Stimulated activated CD8-positive, alpha-beta memory T cell treated with anti-CD3 and anti-CD28 coated beads, Interleukin-15, amount 100 ng/mL, for 24 hours (primary cell): ENCODE measurements around the gene SECISBP2.
"Not testable (repeated sequence)": the region's sequence is repeated elsewhere in the genome, so short reads cannot be mapped to it uniquely, and the experiment has no call there.

ENCODE experiments used
- DNase-seq: peaks from one replicate; pipeline ENCODE4 v3.0.0-alpha.2; 2020; ENCODE audit warnings: low read depth

SECISBP2 gene

DNA sequence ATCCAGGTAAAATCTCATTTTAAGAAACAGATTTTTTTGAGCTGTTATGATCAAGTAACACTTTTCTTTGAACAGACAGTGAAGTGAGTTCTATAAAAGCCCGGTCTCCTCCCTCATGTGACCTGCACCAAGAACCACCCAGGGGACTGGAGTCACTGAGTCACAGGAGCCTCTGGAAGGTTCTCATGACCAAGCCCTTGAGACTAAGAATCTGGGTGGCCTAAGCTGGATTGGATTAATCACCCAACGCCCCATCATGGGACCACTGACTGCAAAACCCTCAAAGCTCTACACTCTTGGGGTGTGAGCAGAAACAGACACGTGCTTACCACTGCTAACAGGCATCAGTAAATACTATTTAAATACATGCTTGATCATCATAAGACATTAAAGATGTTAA is 48.4 kb downstream of the SECISBP2 start:
- DNase-seq: no peak

DNA sequence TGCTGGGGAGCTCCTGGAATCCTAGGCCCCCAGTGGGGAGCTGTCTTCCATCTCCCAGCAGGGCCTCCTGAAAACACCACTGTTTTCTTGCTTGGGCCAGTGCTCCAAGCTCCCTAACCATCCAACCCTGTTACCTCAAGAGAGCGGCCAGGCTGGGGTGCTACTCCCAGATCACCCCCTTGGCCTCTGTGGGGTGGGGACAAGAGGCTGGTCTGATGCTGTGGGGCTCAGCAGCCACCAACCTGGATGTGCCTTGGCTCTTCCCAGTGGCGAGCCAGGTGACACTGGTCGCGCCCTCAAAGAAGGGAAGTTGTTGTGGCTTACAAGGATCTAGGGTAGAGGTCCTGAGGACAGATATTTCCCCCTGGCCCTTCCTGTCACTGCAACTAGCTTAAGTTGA is 49.0 kb downstream of the SECISBP2 start:
- no peak for DNase-seq

DNA sequence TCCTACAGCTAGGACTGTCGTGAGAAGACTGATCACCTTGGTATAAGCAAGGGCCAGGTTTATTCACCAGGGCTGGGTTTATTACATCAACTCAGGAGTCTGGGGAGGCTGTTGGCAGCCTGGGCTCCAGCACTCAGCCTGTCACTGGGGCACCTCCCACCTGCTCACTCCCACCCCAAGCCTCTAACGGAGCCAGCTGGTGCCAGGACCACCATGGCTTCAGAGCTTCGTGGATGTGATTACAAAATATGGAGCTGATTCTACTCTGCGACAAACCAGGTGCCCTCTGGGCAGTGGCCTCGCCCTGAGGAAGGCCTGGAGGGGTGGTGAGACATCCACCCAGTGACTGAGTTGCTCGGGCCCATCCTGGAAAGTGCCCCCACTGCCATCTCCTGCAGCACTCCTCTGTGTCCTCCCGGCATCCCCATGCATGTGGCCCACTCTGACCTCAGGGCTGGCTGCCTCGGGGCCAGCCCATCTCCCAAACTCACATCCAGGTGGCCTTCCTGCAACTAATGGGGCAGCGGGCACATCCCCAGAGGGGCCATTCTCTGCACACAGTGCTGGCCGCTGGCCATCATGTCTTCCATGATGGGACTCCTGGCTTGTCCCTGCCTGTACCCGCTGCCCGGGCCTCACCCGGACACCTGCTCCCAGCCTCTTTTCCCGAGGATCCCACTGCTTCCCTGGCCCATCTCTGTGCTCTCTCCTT is 49.6 kb downstream of the SECISBP2 start:
- DNase-seq: no peak

DNA sequence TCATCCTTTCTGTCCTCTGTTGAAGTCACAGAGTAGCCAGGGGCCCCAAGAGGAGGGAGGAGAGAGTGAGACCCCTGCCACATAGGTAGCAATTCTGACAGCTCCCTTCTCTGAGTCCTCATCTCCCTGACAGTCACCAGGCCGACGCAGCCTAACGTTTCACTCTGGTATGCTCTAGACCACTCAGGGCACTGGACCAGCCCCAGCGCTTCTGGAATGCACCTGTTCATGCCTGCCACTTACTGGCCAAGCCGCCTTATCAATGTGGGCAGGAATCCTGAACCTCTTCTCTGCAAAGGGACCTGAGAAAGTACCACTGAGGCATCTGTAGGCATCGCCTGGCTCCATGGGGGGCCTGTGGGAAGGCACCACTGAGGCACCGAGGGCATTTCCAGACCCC is 50.2 kb downstream of the SECISBP2 start:
- DNase-seq: no peak

DNA sequence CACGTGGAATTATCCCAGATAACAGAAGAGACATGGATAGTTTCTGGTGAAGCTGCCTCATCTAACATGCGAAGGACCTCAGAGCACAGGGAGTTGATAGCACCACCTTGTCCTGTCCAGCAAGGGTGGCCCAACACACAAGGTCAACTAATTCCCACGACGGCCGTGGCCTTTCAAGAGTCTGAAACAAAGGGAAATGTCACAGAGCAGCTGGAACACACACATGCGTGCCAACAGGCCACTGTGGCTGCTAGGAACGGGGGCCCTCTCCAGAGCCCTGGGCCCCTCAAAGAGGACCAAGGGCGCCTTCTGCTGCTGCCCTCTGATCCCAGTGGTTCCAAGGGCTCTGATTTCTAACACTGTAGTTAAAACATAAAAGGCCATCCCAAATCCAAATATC is 50.7 kb downstream of the SECISBP2 start:
- no peak for DNase-seq

DNA sequence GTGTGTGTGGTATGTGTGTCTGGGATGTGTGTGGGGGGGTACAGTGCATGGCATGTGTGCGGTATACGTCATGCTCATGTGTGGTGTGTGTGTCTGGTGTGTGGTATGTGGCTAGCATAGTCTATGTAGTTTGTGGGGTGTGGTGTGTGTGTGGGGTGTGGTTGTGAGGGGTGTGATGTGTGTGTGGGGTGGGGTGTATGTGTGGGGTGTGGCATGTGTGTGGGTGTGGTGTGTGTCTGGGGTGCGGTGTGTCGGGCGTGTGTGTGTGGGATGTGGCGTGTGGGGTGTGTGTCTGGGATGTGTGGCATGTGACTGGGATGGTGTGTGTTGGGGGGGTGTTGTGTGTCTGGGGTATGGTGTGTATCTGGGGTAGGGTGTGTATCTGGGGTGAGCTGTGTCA is 52.3 kb downstream of the SECISBP2 start:
- DNase-seq: no peak

DNA sequence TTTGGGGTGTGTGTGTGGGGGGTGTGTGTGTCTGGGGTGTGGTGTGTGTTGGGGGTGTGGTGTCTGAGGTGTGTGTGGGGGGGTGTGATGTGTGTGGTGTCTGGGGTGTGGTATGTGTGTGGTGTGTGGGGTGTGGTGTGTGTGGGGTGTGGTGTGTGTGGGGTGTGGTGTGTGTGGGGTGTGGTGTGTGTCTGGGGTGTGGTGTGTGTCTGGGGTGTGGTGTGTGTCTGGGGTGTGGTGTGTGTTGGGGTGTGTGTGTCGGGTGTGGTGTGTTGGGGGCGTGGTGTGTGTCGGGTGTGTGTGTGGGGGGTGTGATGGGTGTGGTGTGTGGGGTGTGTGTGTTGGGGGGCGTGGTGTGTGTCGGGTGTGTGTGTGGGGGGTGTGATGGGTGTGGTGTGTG is 53.5 kb downstream of the SECISBP2 start:
- not testable (repeated sequence) for DNase-seq

DNA sequence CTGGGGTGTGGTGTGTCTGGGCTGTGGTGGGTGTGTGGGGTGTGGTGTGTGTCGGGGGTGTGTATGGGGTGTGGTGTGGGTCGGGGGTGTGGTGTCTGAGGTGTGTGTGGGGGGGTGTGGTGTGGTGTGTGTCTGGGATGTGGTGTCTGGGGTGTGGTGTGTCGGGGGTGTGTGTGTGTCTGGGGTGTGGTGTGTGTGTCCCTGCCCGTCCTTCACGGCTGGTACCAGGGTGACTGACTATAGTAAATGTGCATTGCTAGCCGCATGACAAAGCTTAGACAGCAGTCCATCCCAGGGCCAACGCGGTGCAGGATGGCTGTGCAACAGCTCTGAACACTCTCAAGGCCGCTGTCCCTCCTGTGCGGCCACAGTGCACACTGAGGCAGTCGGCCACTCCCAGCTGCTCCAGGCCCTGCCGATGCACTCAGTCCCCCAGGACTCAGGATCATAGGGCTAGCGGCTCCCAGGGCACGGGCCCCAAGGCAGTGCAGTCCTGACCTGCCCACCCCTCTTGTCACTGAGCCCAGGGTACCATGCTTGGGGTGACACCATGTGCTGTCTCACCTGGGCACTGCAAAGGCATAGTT is 54.0 kb downstream of the SECISBP2 start:
- DNase-seq: no peak

DNA sequence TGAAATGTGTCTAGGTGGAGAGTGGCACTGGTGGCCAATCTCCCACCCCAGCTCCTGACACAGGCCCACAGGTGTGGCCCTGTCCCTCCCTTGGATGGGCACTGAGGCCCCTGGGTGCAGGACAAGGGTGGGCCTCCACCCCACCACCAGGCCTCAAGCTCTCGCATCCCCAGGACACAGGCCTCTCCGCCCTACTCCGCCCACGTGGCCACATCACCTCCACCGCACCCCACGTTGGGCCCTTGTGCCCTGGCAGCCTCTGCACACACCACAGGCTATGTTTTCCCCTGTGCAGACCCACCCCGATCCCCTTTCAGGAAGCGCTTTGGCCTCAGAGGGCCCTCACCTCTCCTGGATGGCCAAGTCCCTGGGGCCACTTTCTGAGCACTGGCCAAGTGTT is 54.7 kb downstream of the SECISBP2 start:
- no peak for DNase-seq

DNA sequence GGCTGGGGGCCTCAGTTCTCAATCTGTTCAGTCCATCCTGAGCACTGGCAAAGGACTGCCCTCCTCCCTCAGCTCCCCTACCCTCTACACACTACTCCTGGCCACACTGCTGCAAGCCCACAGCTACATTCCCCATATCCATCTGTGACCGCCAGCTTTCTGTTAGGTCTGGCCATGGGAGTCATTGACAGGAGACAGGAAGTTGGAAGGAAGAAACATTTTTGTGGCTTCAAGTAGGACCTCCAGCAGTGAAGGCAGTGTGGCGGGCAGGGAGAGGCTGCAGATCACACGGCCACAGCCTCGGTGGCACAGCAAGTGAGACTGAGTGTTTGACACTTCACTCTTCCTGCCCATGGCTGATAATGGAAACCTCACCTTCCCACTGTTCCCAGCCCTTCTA is 55.9 kb downstream of the SECISBP2 start:
- DNase-seq: no peak

DNA sequence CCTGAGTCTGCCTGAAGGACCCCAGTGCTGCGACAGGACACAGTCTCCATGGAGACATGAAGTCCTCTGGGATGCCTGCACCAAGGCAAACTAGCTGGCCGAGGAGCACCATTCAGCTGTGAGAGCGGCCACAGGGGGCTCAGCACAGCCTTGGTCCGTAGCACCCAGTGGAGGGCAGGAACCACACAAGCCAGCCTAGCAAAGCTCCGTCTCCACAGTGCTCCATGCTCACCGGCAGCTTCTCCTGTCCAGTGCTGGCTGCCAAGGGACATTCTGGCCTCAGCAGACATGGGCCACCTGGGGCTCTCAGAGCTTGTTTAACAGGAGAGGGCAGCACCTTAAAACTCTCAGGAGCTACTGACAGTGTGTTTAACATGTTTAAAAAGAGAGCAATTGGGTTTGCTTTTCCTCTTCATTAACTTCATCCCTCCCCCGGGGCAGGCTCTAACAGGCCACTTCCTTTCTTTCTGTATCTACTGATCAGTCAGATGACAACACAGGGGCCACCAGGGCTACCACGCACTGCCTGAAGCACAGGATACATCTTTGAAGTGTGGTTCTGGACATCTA is 57.0 kb downstream of the SECISBP2 start:
- DNase-seq: no peak

DNA sequence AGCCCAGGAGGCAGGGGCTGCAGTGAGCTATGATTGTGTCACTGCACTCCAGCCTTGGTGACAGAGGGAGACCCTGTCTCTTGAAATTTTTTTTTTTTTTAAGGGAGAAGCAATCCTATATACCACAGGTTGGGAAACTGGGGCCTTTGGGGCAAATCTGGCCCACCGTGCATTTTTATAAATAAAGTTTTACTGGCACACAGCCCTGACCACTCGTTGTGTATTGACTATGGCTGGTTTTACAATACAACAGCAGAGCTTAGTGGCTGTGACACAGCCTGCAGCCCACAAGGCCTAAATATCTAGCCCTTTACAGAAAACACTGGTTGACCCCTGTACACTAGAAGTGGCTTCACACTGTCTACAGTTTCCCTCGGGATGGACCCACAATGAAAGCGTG is 58.0 kb downstream of the SECISBP2 start:
- no peak for DNase-seq

DNA sequence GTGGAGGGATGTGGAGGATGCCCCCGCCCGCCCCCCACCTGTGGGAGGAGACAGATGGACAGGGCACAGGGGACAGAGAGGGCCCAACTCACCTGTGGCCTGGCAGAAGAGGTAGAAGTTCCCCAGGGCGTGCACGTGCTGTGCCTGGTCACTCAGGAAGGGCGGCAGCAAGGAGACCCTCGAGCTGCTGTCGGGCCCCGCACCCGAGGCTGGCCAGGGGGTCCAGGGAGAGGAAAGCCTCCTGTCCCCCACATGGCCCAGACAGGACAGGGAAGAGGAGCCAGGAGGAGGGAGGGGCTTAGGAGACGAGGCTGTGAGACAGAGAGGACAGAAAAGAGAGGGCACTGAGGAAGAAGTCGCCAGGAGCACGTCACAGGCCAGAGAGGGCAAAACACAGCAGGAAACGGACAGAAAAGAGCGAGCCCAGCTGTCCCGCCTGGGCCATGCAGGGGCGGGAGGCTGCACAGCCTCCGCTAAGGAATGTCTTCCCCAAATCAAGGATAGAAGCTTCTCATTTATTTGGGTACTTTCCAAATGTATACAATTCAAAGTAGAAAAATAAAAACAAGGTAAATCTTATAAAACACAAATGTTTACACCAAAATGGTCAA is 58.5 kb downstream of the SECISBP2 start:
- no peak for DNase-seq

DNA sequence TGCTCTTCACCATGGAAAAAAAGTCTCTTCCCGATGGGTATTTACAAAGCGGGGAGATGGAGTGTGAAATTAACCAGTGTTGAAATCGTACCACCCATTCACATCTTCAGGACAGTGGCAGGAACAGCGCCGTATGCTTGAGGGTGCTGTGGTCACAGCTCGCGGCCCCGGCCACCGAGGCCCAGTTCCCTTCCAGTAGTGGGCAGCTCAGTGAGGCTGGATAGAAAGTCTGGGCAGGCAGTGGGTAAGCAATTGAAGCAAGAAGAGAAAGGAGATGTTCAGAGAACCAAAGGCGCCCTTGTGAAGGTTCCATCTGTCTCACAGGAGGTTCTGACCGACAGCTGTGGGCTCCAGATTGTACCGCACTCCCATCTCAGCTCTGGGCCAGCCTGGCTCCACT is 59.1 kb downstream of the SECISBP2 start:
- no peak for DNase-seq

DNA sequence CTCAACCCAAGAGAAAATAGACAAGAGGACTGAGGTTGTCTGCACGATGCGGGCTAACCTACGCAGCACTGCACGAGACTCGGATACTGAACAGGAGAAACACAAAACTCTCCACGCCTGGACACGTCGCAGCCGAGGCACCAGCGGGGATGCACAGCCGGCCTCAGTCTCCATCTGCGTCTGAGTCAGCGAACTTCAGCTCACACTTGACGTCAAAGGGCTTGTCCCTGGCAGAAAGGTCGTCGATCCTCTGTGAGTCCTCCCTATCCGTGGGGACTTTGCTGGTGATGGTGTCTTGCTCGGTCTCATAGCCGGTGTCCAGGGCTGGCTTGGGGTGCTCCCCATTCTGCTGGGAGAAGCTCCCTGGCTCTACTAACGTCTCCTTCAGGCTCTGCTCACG is 60.2 kb downstream of the SECISBP2 start:
- DNase-seq: no peak

DNA sequence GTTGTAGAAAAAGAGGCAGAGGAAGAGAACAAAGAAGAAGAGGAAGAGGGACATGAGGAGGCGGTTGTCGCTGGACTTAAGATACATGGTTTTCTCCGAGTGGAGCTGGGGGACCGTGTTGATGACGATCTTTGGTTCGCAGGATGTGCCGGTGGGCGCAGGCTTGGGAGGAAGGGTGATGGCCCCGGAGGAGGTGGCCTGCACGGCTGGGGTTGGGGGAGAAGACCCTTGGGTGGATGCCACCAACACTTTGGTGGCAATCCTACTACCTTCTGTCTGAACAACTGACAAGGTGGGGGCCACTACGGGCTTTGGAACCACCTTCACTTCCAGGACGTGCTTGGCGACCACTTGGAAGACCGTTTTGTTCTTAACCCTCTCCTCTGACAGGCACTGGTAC is 60.7 kb downstream of the SECISBP2 start:
- DNase-seq: no peak

DNA sequence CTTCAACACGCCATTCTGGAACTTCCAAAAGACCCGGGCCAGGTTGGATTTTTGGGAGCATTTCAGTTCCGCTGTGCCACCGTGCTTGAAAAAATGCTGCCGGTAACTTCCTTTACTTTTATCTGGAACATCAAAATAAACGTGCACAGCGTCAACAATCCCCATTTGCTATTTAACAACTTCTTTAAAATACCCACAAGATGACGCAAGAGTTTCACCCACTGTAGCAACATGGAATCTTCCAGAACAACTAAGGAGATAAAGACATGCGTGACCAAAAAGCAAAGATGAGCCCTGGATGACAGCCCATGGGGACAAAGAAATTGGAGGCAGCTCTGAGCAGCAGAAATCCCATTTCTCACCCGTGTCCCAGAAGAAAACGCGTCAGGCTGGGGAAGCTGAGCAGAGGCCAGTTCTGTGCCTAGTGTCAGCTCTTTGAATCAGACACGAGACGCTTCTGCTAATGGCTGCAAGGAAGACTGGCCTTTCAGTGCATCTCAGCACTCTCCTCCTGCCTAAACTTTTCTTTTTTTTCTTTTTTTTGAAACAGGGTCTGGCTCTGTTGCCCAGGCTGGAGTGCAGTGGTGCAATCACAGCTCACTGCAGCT is 61.3 kb downstream of the SECISBP2 start:
- DNase-seq: no peak

DNA sequence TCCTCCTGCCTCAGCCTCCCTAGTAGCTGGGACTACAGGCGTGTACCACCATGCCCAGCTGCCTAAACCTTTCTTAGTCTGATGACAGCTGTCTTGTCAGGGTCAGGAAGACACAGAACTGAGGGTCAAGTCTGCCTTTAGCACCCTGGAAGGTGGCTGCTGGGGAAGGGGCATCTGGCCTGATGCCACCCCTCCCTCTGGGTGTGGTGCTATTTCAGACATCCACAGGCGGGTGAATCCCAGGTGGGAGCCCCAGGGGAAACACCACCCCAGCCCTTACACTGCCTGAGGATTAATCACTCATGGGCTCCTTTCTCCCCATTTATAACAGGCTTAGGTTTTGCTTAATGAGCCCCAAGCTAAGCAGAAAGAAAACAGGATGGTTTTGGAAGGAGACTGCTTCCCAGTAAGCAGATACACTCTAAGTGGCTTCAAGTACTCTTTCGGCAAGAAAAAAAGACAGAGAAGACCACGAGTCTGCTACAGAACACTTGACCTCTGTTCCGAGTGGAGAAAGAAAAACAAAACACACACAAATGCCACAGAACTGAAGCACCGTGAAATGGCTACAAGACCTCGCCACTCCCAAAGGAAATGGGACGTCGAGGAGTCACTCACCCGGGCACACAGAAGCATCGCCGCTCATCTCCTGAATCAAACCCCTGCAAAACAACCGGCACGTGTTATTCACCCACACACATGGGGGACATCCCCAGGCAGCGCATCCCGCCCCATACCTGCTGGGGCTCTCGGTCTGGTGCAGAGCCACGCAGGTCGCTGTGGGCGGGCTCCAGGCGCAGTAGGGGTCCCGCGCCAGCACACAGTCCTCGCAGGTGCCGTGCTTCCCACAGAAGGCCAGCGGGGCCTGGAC is 62.4 kb downstream of the SECISBP2 start:
- DNase-seq: no peak

DNA sequence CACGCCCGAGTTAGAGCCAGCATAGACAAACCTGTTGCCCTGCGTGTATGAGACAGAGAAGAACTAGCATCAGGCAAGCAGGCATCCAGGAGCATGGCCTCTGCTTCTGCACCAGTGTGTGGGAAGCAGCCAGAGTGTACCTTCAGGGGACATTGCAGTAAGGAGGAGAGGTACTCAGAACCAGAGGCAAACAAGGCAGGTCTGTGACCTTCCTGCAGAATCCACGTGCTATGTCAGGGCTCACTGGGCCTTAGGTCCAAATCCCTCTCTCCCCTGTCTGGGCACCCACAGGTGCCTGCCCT is 63.0 kb downstream of the SECISBP2 start:
- DNase-seq: no peak

DNA sequence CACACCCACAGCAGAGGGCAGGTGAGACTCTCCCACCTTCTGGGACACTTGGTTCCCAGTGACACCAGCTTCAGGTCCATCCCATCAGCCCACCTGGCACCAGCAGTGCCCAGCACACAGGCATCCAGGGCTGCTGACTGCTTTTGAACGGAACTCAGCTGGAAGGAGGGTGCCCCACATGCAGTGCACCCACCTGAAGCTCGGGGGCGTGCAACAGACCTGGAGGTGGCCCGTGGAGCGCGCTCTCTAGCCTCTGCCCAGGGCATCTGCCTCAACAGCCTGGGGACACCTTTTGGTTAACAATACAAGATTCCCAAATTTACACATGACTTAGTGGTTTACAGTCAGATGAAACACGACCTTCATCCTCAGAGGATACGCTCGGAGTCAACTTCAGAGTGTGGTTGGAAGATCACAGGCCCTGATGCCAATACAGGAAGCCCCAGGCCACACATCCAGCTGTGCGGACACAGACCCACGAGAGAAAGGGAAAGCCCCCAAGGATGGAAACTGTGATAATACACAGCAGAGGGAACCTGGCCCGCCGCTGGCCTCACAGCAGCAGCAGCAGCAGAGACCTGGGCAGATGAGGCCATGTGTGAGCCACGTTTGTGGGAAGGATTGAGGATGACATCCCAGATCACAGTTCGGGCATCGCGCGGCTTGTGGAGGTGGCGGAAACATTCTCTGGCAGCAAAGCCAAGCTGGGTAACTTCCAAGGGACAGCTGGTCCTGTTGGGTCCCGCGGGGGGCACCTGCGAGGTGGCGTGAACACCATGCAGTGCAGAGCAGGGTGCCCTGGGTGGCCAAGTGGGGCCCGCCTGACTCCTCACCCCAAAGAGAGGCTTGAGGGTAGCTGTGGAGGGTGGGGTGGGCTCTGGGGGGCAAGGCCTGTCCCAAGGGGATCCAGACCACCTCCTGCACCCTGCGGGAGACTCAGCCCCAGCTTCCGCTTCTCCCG is 64.0 kb downstream of the SECISBP2 start:
- no peak for DNase-seq
